Stimulated activated CD8-positive, alpha-beta memory T cell treated with anti-CD3 and anti-CD28 coated beads, Interleukin-12 subunit alpha, Interleukin-12 subunit beta, amount 100 ng/mL, for 24 hours (primary cell): ENCODE data around the gene PFKFB1.

Source experiments
- DNase-seq: peaks from one replicate; pipeline ENCODE4 v3.0.0-alpha.2; 2020; ENCODE audit errors: extremely low read depth

Gene PFKFB1

GRCh38 chrX:54994099-54994498 is at the start of gene PFKFB1:
Gene PFKFB1, minus strand, starts transcription at chrX:54994188. Its CDS starts 181 bp downstream, at chrX:54994007.
- DNase-seq: no peak

DNA sequence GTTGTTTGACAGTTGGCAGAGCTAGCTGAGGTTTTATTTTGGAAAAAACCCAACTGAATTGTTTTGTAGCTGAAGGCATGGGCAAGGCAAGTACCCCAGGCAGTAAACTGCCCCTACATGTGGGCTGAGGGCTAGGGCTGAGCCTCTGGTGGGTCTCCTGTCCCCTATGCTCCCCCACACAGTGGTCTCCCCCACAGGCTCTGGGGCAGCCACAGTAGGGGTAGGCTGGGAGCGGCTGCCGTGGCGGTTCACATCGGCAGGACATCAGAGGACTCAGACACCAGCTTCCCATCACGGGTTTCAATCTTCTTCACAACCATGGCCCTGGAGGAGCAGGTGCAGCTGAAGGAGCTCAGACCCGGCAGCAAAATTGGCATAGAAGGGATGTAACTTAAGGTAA is 47.5 kb upstream of the PFKFB1 start:
- DNase-seq: no peak

DNA sequence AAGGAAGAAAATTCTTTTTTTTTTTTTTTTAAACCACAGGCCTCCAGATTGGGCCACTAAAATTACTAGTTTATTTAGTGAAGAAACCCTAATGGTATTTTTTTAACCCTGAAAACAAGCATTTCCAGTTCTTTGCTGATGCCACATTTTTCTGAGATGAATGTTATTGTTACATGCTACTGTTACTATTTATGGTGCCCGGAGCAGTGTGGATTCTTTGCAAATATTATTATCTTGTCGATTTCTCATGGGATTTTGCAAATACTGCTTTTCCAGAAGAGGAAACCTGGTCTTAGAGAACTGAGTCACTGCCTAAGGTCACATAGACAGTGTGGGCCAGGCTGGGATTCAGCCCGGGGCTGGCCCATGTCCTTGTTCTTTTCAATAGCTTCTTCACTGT is 45.5 kb upstream of the PFKFB1 start:
- no peak for DNase-seq

DNA sequence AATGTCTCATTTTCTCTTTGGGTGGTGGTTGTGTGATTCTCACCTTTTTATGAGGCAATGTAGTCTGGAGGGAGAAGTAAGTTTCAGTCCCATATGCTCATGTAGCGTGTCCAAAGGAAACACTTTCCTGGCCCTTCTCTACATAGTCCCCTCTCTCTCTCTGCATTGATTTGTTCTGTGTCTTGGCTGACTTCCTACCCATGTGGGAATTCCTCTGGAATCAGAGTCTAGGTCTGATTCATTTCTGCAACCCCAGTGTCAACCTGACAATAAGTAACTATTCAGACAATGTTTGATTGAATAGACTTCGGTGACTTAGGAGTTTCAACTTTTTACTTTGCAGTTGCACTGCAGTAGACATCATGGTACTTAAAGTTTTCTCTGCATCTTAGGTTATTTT is 39.4 kb upstream of the PFKFB1 start:
- no peak for DNase-seq

DNA sequence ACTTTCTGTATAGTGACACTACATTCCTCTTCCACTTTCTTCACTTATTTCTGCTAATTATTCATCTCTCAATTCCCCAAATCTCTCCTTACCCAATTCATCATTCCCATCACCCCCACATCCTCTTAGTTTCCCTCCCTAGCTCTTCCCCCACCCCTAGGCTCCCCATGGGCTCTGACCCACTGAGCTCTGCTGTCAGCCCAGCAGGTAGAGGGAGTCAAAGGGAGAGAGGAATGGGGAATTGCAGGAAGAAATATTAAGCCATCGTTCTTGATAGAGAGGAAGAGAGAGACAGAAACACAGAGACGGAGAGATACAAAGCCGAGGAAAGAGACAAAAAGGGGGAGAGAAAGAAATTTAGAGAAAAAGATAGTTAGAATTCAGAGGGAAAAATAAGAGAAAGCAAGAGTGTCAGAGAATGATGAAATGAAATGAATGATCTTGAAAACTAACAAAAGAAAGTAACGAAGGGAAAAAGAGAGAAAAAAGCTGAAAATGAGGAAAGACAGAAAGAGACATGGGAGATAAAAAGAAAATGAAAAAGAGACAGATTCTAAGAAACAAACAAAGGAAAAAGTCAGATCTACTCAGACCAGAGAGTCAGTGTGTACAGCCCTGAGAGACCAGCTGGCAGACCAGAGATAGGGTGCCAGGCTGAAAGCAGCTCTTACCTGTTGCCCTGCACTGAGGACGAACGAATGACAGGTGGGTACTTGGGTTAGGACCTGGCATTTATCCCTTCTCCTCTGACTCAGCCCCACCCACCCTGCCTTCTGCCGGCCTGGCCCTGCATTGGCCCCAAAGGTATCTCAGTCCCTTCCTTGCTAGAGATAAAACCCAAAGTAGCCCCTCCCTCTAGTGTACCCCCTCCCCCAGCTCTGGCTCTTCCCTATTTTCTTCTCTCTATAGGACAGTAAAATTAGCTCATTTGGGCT is 36.5 kb upstream of the PFKFB1 start, which contains the start of gene ALAS2:
TSS of gene ALAS2 (minus strand) at position 707 of the 935 bp plus-strand sequence. CDS start 4,977 bp downstream, outside the sequence.
- no peak for DNase-seq

GRCh38 chrX:55029291-55029690 is 35.3 kb upstream of the PFKFB1 start:
- no peak for DNase-seq

GRCh38 chrX:55028611-55029010 is 34.6 kb upstream of the PFKFB1 start:
- no peak for DNase-seq

DNA sequence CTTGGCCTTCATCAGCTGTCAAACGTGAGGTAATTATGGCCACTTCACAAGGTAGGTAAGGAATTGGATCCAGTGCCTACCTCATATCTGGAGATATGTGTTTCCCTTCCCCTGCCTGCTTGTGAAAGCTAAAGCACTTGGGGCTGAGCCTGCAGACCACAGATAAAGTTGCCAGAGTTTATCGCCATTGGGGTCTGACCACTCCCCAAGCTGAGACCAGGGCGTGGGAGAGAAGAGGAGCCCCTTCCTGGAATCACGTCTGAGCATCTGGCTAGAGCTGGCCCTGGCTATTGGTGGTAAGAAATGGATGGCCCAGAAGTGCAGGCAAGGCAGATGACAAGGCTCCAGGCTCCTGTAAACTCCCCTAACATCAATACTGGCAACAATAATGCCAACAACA is 34.1 kb upstream of the PFKFB1 start:
- no peak for DNase-seq

- DNase-seq: no peak
These were observed 32.9 kb upstream of the PFKFB1 start for GRCh38 chrX:55026840-55027239.

DNA sequence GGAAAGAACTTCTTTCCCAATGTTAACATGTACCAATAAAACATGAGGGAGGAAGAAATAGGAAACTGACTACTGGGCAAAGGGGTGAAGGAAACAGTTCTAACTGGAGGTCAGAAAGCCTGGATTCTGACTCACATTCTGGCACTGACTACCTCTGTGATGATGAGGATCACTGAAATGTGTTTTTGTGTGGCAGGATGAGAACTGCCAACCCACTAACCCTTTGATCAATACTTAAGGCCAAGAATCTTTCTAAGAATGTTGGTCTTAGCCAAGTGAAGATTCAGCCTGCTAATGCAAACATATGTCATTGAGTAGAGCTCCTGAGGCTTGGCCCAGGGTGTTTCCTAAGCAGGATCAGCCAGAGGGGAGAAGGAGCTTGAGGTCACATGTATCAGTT is 32.2 kb upstream of the PFKFB1 start:
- no peak for DNase-seq

GRCh38 chrX:55014897-55015299 is 20.9 kb upstream of the PFKFB1 start:
- no peak for DNase-seq

GRCh38 chrX:55011294-55011693 is 17.3 kb upstream of the PFKFB1 start:
- no peak for DNase-seq

DNA sequence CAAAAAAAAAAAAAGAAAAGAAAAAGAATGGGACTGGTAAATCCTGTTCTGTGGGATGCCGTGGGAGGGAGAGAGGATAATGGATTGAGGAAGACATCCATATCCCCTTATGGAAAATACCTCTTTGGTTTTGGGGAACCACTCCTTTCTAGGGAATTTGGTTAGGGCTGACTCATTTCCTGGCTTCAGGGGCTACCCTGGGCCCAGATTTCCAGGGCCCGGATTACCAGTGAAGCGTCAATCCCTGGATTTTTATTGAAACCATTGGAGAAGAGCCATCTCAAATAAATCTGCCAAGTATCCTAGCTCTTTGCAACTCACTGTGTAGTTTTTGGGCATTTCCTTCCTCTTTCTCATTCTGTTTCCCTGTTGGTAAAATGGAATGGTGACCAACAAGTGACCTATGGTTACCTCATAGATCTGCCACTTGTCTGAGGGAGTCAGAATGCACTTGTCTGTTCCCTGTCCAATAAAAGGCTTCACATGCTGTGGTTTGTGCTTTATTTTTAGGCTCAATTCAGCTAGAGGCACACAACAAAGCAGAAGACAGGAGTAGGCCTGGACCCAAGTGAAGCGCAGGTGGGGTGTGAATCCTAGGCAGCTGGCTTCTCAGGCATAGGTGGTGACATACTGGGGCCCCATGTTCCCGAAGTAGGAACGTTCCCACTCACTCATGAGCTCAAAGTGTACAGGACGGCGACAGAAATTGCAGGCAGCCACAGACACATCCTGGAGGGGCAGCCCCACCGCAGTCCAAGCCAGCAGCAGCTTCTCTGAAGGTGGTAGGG is 14.8 kb upstream of the PFKFB1 start:
- DNase-seq: no peak

DNA sequence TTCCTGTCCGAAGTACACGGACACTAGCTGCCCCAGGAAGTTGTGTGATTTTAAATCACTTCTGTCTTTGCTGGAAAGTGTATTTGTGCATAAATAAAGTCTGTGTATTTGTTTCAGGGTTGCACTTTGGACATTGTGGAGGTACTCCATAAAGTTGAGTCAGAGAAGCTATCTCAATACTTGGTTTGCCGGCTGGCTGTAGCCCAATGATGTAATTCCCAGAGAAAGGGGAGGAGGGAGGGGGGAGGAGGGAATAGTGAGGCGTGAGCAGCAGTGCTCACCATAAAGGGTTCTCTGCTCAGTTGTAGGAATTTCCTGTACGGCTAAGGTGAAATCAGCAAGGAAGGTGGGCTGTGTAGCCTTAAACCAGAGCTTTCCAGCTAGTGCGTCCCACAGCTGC is 13.7 kb upstream of the PFKFB1 start:
- DNase-seq: no peak

DNA sequence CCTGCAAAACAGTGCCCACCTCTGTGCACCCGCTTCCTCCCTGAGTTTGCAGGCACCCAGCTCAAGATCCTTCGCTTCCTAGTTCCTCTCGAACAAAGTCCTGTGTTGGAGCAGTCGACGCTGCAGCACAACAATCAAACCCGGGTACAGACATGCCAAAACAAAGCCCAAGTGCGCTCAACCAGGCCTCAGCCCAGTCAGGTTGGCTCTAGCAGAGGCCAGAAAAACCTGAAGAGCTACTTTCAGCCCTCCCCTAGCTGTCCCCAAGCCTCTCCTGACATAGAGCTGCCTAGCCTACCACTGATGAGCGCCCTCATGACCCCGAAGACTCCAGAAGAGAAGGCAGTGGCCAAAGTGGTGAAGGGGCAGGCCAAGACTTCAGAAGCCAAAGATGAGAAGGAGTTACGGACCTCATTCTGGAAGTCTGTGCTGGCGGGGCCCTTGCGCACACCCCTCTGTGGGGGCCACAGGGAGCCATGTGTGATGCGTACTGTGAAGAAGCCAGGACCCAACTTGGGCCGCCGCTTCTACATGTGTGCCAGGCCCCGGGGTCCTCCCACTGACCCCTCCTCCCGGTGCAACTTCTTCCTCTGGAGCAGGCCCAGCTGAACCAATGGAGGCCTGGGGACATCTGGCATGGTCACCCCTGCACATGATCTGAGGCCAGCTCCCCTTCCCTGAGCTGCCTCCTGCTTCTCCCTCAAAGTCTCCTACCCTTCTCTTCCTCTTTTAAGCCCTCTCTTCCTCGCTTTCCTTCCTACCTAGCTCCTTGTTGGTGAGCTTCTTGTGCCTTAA is 13.0 kb upstream of the PFKFB1 start:
- DNase-seq: no peak

DNA sequence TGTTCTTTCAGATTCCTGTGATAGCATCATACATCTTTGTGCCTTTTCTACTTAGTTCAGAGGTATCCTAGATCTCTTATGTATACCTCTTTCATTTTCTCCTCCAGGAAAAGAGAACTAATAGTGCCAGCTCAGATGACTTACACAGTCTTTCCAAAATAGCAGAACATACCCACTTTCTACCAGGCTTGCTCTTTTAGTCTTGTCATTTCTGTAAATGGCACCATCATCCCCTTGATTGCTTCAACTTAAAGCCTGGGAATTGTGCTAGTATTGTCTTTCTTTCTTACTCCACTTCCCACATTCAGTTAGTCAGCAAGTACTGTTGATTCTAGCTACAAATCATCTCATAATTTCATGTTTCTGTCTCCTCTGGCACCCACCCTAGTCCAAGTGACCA is 11.3 kb upstream of the PFKFB1 start:
- no peak for DNase-seq

GRCh38 chrX:55004231-55004630 is 10.2 kb upstream of the PFKFB1 start:
- DNase-seq: no peak

- peak; percentile 73 for DNase-seq
These were observed 6.0 kb upstream of the PFKFB1 start, which contains the start of gene APEX2 for GRCh38 chrX:54999717-55000598. Gene APEX2, plus strand, starts transcription at chrX:55000363. Its CDS starts 60 bp downstream, at chrX:55000423.

DNA sequence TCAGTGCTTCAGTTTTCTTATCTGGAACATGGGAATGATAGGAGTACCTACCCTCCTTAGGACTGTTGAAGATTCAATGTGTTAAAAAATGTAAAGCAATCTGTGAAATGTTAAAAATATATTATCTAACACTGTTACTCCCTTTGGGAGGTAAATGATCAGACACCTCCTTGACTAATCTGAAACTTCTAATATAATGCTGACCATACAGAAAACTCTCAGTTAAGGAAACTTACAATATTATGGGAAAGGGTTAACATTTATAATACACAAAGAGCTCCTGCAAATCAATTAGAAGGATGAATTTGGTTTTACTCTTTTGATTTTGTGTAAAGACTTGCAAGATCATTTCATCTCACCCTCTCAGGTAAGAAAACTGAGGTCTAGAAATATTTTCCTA is 1.6 kb upstream of the PFKFB1 start:
- DNase-seq: no peak

DNA sequence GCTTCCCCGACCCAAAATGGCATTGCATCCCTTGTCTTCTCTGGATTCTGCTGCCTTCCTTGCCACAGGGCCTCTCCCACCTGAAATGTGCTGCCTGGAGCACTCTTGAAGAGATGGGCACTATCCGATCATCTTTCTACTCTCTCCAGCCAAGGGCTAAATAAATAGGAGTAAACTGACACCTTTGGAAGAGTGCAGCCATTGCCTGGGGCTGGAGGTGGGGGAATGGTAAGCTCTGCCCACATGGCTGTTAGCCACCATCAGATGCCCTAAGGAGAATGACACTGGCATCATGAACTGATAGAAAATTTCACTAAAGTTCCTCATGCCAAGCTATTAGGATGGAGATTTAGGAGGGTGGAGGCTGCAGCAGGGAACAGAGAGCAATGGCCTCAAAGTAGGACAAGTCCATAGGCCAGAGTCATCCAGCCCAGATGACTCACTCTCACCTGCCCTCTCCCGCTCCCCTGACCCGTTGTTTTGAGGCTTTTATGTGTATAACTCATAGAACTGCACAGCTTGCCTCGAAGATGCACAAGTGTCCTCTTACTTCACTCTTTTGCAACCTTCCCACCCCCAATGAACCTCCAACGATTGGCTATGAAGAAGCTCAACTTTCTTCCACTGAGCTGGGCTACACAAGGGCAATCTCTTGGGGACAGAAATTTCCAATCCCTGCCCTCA is 822 bp upstream of the PFKFB1 start:
- no peak for DNase-seq
